Activated CD4-positive, alpha-beta T cell treated with anti-CD3 and anti-CD28 coated beads, Interleukin-10, Interleukin-2, amounts not matched to agents 100 ng/mL and 50 ng/mL, durations not matched to agents 16 hours and 8 hours (primary cell): ENCODE results near the gene CHN2.

Experiments
- DNase-seq: peaks from one replicate; pipeline ENCODE4 v3.0.0-alpha.2; 2020

The CHN2 gene

DNA sequence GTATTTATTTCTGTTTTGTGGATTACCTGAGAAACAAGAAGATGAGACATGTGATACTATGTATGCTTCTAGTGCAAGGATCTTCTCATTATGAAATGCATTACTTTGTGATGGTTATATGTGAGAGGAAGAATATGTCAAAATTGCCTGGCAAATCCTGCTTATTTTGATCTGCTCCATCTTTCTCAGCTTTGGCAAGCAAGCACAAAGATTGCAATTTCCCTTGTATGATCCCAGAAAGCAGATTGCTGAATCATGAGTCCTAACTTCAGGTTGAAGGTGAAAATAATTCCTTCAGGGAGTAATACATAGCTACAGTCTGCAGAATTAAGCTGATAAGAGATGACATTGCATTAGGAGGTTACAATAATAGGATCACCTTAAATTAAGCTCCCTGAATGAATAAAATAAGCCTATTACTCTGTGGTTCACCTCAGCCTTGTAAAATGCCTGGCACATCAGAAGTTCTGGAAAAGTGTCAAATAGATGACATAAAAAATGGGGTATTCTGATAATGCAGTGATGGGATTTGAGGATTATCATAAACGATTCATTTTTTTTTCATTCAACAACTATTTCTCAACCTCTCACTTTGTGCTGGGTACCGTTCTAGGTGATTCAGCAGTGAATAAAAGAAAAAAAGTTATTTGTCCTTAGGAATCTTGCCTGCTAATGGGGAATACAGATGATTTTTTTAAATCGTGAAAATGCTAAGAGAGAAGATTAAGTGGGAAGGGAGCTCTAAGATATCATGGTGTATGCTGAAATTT is 120.7 kb downstream of the CHN2 start:
- DNase-seq = no peak

DNA sequence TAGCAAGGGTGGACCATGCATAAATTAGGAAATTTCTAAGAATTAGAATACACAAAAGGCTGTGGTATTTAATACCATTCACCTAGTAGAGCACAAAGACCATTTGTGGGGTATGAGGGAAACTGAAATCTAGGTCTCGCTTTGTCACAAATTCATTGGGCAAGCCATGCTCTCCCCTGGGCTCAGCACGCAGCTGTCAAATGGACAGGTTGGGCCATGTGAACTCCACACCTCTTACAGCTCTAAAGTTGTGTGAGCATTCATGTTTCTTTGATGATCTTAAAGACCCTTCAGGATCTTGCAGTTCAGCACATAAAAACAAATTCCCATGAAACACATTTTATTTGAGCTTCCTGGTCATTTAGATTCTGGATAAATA is 121.3 kb downstream of the CHN2 start:
- no peak for DNase-seq

DNA sequence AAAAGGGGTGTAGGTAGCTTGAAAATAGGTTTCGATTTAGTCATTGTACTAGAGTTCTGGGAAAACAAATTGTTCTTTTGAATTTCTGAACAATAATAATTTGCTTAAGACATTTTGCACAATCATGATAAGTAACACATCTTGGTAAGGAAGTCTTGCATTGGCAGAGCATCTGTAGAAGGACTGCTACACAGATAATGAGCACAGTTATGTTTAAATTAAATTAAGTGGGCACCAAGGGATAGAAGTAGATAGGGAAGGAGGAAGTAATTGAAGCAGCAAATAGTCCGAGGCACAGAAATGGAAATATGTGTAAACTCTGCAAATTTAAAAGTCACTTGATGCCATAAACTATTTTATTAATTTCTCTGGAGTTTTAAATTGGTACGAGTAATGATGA is 122.4 kb downstream of the CHN2 start:
- DNase-seq = no peak

DNA sequence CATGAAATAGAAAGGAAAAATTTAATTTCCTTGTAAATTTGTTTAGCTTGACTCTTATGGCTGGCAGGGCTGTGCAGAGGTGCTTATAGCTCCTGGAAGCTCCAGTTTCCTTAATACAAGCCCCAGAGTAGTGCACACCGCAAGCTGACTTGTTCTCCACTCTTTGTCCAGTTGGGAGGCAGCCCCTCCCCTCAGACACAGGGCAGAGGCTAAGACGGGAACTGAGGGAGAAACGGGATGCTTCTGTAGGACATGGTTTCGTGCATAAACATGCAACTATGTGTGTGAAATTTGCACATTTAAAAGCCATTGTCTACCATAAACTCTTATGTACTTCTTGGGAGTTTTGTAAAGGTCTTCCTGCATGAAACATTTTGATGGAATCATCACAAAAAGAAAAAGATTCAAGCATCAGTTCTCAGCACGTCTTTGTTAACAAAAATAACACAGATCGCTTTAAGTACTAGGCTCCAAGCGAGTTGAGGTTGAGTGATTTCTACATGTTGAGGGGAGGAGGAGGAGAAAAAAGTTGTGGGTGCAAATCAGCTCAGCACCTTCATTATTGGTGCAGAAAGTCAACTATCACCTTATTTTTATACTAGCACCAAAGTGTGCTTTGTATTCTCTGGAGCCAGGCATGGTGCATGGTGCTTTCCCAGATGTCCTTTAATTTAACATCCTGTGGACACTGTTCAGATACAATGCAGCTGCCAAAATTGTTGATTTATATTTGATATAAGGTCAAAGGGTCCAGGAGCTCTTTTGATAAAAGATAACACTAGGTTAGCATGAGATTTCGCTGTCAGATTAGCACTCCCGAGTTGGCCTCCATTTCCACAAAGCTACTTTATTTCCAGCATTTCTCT is 124.5 kb downstream of the CHN2 start:
- DNase-seq = no peak

DNA sequence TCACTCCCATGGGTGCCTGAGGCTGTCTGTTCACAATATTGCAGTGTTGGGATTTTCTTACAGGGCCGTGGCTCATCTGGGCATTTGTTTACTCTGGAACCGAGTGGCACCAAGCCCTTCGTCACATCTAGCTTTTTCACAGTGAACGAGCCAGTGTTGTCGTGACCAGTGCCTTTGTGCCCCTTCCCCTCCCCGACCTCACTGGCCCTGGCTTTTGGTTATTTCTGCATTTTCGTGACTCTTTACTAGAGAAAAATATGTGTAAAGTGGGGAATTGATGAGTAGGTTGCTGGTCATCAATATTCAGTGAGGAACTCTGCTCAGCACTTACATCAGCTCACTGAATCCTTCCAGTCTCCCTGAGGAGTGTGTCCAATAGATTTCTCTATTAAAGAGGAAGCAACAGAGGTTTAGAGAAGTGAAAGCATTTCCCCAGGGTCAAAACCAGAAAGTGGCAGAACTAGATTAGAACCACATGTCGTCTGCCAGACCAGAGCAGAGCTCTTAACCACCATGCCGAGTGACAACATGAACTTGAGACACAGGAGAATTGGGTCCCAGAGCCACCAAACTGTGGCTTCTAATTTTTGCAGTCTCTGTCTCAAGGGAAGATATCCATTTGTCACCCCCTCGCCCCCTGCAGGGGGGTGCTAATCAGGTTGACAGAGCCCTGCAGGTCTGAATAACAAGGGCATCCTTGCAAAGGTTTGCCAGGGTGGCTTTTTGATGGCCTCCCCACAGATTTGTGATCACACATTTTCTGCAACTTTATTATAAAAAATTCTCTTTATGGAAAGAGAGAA is 125.3 kb downstream of the CHN2 start:
- no peak for DNase-seq

DNA sequence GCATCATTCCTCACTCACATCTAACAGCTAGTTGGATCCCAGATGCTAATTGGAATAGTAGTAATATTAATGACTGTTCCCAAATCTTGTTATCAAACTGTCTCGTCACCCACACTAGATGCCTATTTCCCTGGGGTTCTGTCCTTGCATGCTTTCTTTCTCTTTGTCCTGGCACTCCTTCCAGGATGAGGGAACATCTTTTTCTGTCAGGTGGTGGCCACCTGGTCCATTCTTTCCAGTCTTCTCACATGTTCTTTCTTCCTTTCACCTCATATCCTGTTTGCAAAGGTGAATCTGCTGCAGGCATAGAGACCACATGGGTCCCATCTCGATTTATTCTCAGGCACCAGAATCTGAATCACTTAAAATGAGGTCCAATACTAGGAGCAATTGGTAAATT is 126.0 kb downstream of the CHN2 start:
- DNase-seq = no peak

DNA sequence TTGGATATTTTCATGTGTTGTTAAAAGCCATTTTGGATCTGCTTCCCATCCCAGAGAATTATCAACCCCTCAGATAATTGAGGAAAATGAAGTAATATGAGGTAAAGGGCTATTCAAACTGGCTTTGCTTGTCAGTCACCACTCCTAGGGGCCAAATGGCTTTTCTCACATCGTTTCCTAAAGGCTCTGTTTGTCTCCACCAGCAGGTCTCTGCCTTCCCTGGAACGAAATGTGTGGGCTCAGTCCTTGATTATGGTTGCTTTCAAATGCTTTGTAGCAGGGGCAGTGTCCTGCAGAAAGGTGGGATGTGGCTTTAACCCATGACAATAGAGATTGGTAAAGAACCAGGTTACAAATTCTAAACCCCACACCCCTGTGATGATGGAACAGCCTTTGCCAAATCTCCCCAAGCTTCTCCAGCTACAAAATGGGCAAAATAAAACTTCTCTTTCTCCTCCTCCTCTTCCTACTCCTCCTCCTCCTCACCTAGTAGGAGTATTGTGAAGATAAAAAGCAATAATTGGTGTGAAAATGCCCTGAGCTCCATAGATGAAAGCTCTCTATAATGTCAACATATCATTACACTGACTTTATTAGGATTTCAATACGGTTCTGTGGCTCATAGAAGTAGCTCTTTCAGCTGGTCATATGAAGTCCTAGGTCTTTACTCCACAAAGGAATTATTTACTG is 127.6 kb downstream of the CHN2 start:
- DNase-seq = no peak

DNA sequence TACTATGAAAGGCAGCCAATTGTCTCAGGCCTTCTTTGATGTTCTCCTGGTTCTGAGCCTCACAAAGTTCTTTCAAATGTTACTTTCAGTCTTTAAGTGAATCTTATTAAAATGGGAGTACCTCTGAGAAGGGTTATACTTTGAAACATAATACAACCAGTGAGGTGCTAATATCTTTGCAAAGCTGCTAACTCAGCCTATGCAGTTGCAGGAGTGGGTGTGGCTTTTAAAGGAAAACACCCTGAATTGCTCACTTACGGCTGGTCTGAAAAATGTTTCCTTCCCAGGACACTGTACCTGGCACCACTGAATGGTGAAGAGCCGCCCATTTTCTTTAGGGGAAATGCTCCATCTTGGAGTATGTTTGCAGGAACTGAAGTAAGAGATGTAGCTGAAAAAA is 130.9 kb downstream of the CHN2 start:
- no peak for DNase-seq

DNA sequence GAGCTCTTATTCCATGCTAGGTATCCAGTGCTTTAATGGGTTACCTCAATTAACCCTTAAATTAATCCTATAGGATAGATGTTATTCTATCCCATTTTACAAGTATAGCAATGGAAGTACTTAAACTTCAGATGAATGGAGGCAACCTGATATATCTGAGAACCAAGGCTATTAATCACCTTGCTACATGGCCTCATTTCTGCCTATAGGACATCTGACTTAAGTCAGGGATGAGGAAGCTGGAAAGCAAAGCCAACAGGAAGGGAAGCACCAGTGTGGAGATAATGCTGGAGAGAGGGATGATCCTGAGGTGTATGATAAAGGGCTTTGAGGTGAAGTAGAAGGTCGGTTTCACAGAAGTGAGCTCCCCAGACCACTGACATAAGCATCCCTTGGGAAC is 132.3 kb downstream of the CHN2 start:
- DNase-seq = no peak

DNA sequence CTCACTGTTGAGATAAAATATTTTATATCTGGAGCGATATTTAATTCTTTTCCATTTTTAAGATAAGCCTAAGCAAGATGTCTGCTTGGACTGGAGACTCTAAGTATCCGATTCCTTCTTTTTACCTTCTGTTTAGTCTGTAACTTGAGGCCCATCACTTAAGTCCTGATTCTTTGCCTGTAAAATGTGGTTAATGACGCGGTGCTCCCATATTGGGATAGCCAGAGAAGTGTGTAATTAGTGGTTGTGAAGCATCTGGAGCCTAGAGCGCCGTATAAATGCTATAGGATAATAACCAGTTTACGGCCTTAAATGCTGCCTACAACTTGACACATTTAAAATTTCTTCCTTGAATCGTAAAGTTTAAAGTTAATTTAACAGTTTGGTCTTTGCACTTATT is 132.9 kb downstream of the CHN2 start:
- no peak for DNase-seq

DNA sequence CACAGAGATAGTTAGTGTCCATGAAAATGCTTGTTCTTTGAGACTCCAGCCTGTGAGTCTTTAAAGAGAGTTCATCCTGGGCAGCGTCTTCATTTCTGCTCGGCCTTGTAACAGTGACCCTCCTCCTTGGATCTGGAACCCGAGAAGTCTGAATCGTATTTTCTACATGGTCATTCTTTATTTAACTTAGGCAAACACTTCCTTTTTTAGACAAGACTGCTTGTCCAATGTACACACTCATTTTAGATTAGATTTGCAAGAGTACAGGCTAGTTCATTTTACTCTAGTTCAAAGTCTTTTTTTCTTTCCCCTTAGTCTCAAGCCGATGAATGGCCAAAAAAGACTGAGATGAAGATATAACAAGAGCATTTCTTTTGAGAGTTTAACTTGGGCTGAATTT is 133.5 kb downstream of the CHN2 start:
- DNase-seq = no peak

DNA sequence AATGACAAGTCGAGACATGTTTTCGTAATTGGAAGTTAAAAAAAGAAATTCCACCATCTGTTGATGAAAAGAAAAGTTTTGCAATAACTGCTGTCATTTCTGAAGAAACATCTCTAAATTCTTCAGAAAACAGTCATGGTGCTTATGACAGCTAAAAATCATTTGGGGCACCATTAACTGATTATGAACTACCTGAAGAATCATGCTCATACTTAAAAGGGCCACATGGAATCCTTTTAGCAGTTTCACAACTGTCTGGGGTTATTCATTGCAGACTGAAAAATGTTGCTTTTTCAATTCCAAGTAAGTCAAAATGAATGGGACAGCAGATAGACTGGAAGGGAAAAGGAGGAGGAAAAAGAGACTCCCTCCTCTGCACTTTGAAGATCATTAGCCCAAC is 134.2 kb downstream of the CHN2 start:
- DNase-seq = no peak

DNA sequence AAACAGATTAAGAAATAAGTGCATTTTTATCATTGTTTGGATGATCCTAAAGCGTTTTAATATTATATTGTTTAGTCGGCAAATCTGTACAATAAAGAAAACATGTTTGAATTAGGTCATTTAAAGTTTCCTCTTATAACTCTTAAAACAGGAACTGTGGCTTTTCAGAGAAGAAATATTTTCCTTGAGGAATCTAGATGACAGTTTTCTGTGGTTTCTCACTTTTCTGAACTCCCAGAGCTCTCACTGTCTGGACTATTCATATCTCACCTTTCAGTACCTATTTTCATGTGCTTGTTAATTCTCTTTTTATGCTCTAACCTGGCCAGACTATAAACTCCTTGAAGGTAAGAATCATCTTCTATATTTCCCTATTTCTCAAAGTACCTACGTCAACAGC is 135.1 kb downstream of the CHN2 start:
- DNase-seq = no peak

DNA sequence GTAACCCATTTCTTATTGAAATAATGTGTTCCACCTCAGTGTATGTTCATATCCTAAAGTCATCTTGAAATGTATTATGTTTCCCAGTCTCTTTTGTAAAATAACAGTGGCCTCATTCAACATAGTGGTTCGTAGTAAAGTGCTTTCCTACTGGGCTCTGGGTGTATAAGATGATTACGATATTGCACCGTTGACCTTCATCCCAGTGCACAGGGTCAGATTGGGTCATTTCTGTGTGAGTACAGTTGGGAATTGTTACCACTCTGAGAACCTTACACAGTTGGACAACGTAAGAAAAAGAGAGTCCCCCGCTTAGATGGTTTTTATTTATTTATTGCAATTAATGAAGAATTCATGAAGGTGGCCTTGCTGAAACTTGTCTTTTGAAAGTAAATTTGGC is 135.6 kb downstream of the CHN2 start:
- no peak for DNase-seq

DNA sequence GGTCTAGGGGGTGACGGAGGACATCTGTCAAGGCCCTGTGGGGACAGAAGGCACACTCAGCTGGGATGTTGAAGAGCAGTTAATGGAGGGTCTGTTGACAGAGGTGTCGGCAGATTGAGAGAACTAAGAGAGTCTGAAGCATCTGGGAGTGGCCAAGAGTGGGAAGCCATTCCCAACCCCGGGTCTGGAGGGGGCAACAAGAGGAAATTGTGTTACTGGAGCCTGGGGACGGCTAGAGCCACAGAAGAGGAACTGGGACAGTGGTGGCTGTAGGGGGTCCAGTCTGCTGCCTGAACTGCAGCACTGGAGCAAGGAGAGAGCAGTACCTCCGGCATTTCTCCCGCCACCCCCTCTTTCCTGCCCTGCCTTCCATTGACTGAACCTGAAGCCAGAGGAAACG is 136.6 kb downstream of the CHN2 start:
- no peak for DNase-seq

DNA sequence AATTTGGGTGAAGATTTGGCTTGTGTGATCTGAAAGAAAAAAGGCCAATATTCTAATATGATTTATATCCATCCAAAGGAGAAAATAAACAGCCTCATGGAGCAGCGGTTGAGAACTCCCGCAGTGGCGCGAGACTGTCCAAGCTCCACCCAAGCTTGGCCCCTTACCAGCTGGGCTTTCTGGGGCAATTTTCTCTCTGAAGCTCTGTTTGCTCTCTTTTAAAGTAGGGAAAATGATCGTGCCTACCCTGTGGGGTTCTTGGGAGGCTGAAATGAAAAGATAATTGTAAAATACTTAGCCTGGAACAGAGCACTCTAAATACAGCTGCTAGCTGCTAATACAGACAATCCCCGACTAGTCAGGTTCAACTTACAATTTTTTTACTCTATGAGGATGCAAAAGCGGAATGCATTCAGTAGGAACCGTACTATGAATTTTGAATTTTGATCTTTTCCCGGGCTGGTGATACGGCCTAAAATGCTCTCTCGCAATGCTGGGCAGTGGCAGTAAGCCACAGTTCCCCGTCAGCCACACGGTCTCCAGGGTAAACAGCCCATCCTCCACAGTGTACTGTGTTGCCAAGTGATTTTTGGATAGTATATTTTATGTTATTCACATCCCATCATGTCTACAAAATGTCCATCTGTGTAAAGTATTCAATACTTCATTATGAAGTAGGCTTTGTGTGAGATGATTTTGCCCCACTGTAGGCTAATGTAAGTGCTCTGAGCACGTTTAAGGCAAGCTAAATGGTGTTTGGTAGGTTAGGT is 137.7 kb downstream of the CHN2 start:
- no peak for DNase-seq

DNA sequence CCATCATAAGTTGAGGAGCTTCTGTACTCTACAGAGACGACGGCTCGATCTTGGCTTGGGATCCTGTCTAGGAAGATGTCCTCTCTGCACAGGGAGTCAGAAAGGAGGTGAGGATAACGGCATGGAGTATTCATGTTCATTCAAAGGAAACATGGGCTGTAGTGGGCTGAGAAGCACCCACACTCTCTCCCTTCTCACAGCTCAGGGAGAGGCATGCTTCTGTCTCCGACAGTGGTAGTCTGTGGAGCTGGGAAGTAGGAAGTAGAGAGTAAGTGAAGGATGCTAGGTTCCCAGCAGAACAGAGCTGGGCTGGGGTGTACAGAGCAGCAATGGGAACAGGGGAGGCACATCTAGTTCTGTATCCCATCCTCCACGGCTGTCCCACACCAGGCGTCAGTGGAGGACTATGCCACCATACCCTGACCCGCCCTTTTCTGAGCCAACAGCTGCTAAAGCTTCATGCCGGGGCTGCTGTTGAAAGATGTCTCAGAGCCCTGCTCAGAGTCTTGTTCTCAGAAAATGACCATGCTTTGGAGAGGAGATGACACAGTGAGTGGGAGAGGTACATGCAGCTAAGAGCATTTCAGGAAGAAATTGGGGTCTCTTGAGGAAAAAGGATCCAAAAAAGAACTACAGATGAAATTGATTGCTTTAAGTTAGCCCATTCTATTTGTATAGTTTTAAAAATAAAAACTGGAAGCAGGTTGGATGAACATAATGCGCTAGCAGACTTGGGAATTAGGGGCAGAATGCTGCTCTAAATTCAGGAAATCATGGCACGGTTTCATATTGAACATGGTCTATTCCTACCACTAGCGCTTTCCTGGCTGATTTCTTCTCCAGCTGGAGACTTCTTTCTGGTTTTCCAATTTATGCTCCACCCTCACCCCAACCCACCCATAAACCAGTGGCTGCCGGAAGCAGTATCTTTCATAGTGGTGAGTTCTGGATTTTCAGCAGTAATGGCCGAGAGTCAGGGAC is 138.6 kb downstream of the CHN2 start:
- no peak for DNase-seq

DNA sequence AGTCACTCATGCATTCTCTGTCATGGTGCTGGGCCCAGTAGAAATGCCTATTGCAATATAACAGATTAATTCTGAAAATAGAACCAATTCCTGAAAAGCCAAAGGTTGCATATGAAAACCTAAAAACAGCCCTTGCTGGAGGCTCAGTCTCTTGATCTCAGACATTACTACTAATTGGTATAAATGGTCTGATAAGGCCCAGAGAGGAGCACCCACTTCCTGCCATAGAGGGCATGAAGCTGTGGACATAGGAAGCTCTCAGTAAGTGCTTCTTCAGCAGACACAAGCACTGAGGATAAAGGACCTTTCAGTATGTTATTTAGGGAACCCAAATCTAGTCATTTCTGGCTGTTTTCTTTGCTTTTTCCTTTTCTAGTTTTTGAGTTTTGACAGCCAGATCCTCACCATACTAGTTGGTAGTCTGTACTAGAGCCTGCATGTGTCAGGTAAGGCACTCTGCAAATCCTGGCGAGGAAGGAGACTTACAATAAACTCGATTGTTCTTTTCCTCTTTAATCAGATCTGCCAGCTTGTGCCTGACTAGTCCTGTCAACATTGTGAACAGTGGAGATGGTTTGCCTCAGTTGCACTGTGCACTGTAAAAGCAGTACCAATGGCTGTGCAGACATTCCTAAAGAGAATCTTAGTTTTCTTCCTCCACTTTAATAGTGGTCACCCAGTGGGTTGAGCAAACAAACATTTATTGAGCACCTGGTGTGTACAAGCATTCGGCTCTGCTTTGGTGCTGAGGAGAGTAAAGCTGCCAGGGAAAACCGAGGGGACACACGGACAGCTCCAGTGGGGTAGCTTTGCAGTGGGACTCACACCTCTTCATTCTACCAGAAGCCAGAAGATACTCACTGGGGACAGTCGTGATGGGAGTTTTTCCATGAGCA is 140.9 kb downstream of the CHN2 start:
- DNase-seq = no peak

DNA sequence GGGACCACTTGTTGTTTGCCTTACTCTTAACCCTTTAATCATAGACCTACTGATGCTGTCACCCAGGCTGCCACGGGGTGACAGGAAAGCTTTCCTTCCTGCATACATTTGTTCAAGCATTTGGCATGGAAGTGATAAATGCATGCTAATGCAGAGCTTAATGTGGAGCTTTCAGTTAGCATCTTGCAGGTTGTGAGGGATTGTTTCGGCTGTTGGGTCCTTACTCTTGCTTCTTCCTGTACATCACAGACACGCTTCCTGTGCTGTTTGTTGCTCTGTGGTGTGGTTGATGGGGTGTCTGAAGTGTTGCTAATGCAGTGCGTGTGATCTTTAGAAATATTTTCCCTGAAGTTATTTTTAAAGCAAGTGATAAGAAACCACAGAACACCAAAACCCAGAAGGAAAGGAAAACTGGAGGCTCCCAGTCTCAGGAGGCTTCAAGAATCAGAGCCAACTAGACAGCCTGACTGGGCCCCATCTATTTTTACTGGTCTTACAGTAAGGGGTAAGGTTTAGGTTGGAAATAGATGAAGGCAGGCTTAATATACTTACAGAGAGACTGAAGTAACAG is 143.1 kb downstream of the CHN2 start:
- DNase-seq = peak; percentile 30

DNA sequence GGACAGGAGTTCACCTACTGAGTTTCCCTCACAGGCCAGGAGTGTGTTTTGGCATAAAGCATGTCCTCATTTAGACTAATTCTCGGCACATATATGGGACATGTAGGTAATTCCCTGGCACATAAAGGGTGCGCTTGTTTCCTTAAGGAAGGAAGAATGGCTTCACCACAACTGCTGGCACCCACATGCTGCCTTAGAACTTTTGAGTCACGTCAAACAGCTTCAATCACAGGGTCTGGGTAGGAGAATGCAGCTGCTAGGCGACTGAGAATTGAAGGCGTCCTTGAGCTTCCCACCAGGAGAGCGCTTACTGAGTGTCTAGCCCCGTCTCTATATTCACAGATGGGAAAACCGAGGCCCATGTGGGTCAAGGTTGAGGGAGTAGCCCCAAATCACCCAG is 146.1 kb downstream of the CHN2 start:
- no peak for DNase-seq
